ENCODE data around the gene FAH.

- TF ChIP-seq CTCF (IDR thresholded peaks at IDR 0.05; ENCODE audit: insufficient read depth, low read depth, low read length) (no peak), EZH2 (IDR thresholded peaks at IDR 0.05; ENCODE audit: insufficient read depth, low read length) (no peak)
These were observed 29.8 kb upstream of the FAH start for GRCh38 chr15:80123034-80123433.

Data from astrocyte (in vitro differentiated cells and primary cell).